Naive B cell (primary cell): ENCODE data around the gene GPRC5D. TPM values are rescaled to one million over a fixed set of nuclear protein-coding genes. Genes with fewer than 3 reads are reported as not detected.

ENCODE experiments used
- ATAC-seq, 2 donors: fragments of 150-1000 bp; cut with Tn5 transposase; 2 replicates each; pipeline ENCODE4 v1.10.0; 2021; ENCODE audit warnings: low read depth in 2 of 2, mild to moderate bottlenecking in 2 of 2, moderate library complexity in 2 of 2
- DNase-seq: peaks from one replicate; pipeline ENCODE4 v3.0.0; 2022
- H3K27ac Mint-ChIP-seq, 6 donors: one replicate each; pipeline ENCODE4 v1.8.0; 2020 to 2022; ENCODE audit warnings: mild to moderate bottlenecking in 6 of 6, mixed read lengths in 6 of 6, moderate library complexity in 5 of 6, inconsistent platforms in 2 of 6
- H3K27me3 Mint-ChIP-seq, 3 donors: one replicate each; pipeline ENCODE4 v1.8.0; 2021 to 2022; ENCODE audit warnings: mixed read lengths in 3 of 3, mild to moderate bottlenecking in 1 of 3
- H3K36me3 Mint-ChIP-seq, 2 donors: one replicate each; pipeline ENCODE4 v1.8.0; 2020 to 2022; ENCODE audit warnings: mixed read lengths in 2 of 2, inconsistent platforms in 1 of 2, mild to moderate bottlenecking in 1 of 2
- H3K4me1 Mint-ChIP-seq, 3 donors: one replicate each; pipeline ENCODE4 v1.8.0; 2020 to 2022; ENCODE audit warnings: mixed read lengths in 3 of 3, inconsistent platforms in 1 of 3, mild to moderate bottlenecking in 1 of 3, moderate library complexity in 1 of 3
- H3K4me3 Mint-ChIP-seq, 8 donors: one replicate each; pipeline ENCODE4 v1.8.0; 2020 to 2022; ENCODE audit warnings: mild to moderate bottlenecking in 8 of 8, mixed read lengths in 8 of 8, moderate library complexity in 8 of 8, inconsistent platforms in 2 of 8
- H3K9me3 Mint-ChIP-seq, 7 donors: one replicate each; pipeline ENCODE4 v1.8.0; 2020 to 2022; ENCODE audit warnings: mixed read lengths in 7 of 7, mild to moderate bottlenecking in 5 of 7, inconsistent platforms in 2 of 7, moderate library complexity in 1 of 7
- polyA plus RNA-seq, 6 donors: library from polyadenylated mRNA; unstranded; fragments of 300-500 nt; fragmentation: Illumina TruSeq; gene quantifications; one replicate each; pipeline ENCODE4 v1.2.3, GENCODE V29; 2021; ENCODE audit warnings: low read depth in 6 of 6

GPRC5D gene
- polyA plus RNA-seq, 6 donors from 2014 or later, result 0.32 TPM; not detected in 5

- H3K27ac Mint-ChIP-seq, result peak overlapping the region in 2 of 6 donors; percentile 49 to 58
- DNase-seq (no peak), ATAC-seq (peak; percentile 81 to 97)
- peak overlapping the region in 7 of 8 donors; percentile 3 to 87 (median 55) for H3K4me3 Mint-ChIP-seq
- H3K9me3 Mint-ChIP-seq, result peaks cover 0 to 3% (median 0%) of the 10 kb centered on the region in 7 donors
- H3K36me3 Mint-ChIP-seq, result no peaks in the 10 kb centered on the region
- peaks cover 18 to 31% (median 19%) of the 10 kb centered on the region in 3 donors for H3K4me1 Mint-ChIP-seq
- no peaks in the 10 kb centered on the region for H3K27me3 Mint-ChIP-seq
Measured at GRCh38 chr12:12992418-12993130, 40.6 kb upstream of the GPRC5D start.

DNA sequence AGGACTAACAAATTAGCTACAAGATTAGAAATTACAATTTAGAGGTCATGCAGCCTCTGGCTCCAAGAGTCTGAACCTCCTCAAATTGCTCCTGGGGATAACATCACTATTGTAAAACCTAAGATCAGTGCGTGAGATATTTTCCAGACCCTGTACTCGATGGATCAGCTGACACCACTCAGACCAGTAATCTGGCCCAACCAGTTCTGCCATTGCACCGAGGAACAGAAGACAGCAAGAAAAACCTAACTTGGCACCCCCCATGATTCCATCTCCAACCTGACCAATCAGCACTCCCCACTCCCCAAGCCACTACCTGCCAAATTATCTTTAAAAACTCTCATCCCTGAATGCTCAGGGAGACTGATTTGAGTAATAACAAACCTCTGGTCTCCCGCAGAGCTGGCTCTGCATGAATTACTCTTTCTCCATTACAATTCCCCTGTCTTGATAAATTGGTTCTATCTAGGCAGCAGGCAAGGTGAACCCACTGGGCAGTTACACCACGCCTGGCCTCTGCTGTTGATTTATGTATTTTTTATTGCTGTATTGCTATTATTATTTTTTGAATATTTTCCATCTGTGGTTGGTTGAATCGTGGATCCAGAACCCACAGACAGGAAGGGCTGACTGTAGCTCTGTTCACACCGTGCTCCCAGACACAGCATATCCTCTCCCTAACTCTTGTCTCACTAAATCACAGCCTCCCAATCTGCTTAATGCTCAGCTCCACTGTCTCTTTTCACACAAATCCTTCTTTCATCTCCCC is 38.9 kb upstream of the GPRC5D start:
- no peak for DNase-seq
- no peak overlapping the region for H3K27ac Mint-ChIP-seq
- H3K4me1 Mint-ChIP-seq, result peaks cover 14 to 23% (median 14%) of the 10 kb centered on the region in 3 donors
- H3K9me3 Mint-ChIP-seq, result peaks cover 0 to 3% (median 0%) of the 10 kb centered on the region in 7 donors
- ATAC-seq, result no peak
- H3K4me3 Mint-ChIP-seq, result peak overlapping the region in 1 of 8 donors; percentile 31
- H3K36me3 Mint-ChIP-seq, result no peaks in the 10 kb centered on the region
- no peaks in the 10 kb centered on the region for H3K27me3 Mint-ChIP-seq

GRCh38 chr12:12987421-12987820 is 35.5 kb upstream of the GPRC5D start:
- Mint-ChIP-seq H3K9me3 (no peaks in the 10 kb centered on the region), H3K4me1 (peaks cover 4 to 11% (median 4%) of the 10 kb centered on the region in 3 donors), H3K36me3 (no peaks in the 10 kb centered on the region), H3K4me3 (no peak overlapping the region), H3K27me3 (no peaks in the 10 kb centered on the region), H3K27ac (peak overlapping the region in 1 of 6 donors; percentile 57)
- DNase-seq (no peak), ATAC-seq (no peak)

DNA sequence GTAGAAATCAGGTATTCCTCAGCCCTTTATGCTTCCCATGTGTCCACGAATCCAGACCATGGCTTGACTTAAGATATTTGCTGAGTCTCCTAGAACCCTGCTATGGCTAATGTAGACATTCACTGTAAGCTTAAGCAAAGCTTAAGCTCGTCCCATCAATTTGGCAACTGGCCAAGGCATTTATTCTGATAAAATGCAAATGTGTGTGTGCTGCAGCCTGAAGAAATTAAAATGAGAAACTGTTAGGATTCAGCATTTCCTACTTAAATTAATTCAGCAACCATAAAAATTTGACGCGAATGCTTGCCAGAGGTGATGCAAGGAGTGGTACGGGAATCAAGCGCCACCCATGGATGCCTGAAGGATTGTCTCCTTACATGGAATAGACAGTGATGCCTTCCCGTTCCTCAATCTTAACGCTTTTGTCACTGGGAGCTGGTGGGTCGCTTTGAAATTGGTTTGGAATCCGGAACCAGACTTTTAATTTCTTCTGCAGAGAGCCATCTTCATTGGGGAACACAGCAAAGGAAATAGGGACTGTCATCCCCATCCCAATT is 34.9 kb upstream of the GPRC5D start:
- no peak for ATAC-seq
- H3K9me3 Mint-ChIP-seq, result no peaks in the 10 kb centered on the region
- no peak overlapping the region for H3K4me3 Mint-ChIP-seq
- no peak overlapping the region for H3K27ac Mint-ChIP-seq
- peaks cover 0 to 9% (median 4%) of the 10 kb centered on the region in 3 donors for H3K4me1 Mint-ChIP-seq
- H3K27me3 Mint-ChIP-seq, result no peaks in the 10 kb centered on the region
- H3K36me3 Mint-ChIP-seq, result no peaks in the 10 kb centered on the region
- DNase-seq, result no peak

GRCh38 chr12:12985817-12986408 is 33.9 kb upstream of the GPRC5D start:
- no peak overlapping the region for H3K27ac Mint-ChIP-seq
- H3K4me1 Mint-ChIP-seq, result no peaks in the 10 kb centered on the region
- H3K4me3 Mint-ChIP-seq, result no peak overlapping the region
- no peaks in the 10 kb centered on the region for H3K36me3 Mint-ChIP-seq
- H3K27me3 Mint-ChIP-seq, result no peaks in the 10 kb centered on the region
- ATAC-seq, result peak; percentile 38 to 41
- no peaks in the 10 kb centered on the region for H3K9me3 Mint-ChIP-seq
- DNase-seq, result no peak

DNA sequence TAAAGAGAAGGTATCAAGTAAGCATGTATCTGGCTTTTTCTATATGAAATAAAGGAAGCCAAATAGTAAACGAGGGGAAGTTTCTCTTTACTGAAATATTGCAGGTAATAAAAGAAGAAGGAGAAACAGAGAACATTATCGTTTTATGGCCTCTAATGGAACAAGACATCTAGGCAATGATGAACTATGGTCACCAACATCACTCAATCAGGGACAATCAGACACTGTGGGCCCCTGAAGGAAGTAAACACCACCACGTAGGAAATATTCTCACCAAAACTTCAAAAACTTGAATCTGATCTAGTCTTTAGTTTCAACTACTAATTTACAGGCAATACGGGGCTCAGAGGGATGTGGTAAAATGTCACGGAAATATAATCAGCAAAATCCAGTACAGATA is 32.2 kb upstream of the GPRC5D start:
- Mint-ChIP-seq H3K27me3 (no peaks in the 10 kb centered on the region), H3K9me3 (no peaks in the 10 kb centered on the region), H3K36me3 (no peaks in the 10 kb centered on the region), H3K4me1 (no peaks in the 10 kb centered on the region), H3K4me3 (no peak overlapping the region), H3K27ac (no peak overlapping the region)
- no peak for ATAC-seq
- no peak for DNase-seq

DNA sequence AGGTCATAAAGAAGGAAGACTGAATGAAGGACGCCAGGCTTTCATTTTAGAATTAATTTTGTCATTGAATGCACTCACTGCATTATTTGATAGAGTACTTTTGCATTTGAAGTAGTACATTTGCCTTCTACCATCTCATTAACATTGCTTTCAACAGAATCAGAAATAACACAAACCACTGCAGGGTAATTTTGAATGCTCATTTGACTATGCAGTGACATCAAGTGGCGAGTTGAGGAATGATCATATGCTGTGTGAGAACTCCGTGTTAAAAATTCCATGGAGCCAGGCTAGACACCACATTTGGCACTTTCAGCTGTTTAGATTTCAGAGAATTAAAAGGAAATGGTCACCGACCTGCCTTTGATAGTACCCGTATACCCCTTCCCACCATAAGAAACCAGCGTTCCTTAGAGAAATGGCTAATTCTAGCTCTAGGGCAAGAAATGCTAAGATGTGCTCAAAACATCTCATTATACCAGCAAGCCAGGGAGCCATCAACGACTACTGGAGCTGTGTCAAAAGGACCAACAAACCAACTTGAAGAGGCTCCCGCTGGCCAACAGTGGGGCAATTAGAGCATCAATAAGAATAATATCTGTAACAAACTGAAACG is 31.6 kb upstream of the GPRC5D start:
- ATAC-seq (no peak), DNase-seq (no peak)
- H3K9me3 Mint-ChIP-seq, result no peaks in the 10 kb centered on the region
- no peaks in the 10 kb centered on the region for H3K36me3 Mint-ChIP-seq
- no peaks in the 10 kb centered on the region for H3K27me3 Mint-ChIP-seq
- no peak overlapping the region for H3K4me3 Mint-ChIP-seq
- H3K4me1 Mint-ChIP-seq, result no peaks in the 10 kb centered on the region
- no peak overlapping the region for H3K27ac Mint-ChIP-seq

GRCh38 chr12:12982331-12982730 is 30.4 kb upstream of the GPRC5D start:
- H3K36me3 Mint-ChIP-seq, result peaks cover 0 to 4% of the 10 kb centered on the region in 2 donors
- H3K27me3 Mint-ChIP-seq, result no peaks in the 10 kb centered on the region

GRCh38 chr12:12979731-12980259 is 27.8 kb upstream of the GPRC5D start:
- Mint-ChIP-seq H3K4me1 (peaks cover 0 to 3% (median 0%) of the 10 kb centered on the region in 3 donors), H3K4me3 (no peak overlapping the region), H3K36me3 (peaks cover 0 to 10% of the 10 kb centered on the region in 2 donors), H3K9me3 (peaks cover 0 to 3% (median 0%) of the 10 kb centered on the region in 7 donors), H3K27me3 (no peaks in the 10 kb centered on the region), H3K27ac (no peak overlapping the region)
- DNase-seq, result no peak
- ATAC-seq, result no peak

More at GRCh38 chr12:12982331-12982730, 30.4 kb upstream of the GPRC5D start:
- Mint-ChIP-seq H3K27ac (no peak overlapping the region), H3K9me3 (no peaks in the 10 kb centered on the region), H3K4me3 (no peak overlapping the region), H3K4me1 (peaks cover 0 to 3% (median 0%) of the 10 kb centered on the region in 3 donors)
- ATAC-seq (no peak), DNase-seq (no peak)

DNA sequence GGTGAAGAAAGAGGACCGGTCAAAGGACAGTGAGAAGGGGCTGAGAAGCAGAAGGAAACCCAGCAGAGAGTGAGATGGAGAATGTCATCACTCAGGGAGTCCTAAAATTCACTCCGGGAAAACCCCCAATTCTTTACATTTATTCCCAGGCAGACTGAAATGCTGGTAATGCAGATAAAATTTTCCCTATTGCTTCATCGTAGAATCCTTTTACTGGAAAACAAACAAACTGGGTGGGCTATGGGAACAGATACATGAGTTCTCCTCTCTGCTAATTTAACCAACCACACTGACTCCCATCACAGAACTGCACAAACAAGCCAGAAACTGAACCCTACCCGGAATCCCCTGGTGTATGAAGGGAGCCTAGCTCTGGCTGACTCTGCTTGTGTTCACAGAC is 27.2 kb upstream of the GPRC5D start:
- ATAC-seq (no peak), DNase-seq (no peak)
- H3K27me3 Mint-ChIP-seq, result no peaks in the 10 kb centered on the region
- peaks cover 1 to 10% (median 4%) of the 10 kb centered on the region in 7 donors for H3K9me3 Mint-ChIP-seq
- H3K4me3 Mint-ChIP-seq, result no peak overlapping the region
- peaks cover 6 to 16% of the 10 kb centered on the region in 2 donors for H3K36me3 Mint-ChIP-seq
- H3K4me1 Mint-ChIP-seq, result peaks cover 0 to 3% (median 0%) of the 10 kb centered on the region in 3 donors
- H3K27ac Mint-ChIP-seq, result no peak overlapping the region

- DNase-seq (no peak), ATAC-seq (no peak)
- H3K9me3 Mint-ChIP-seq, result peaks cover 9 to 28% (median 16%) of the 10 kb centered on the region in 7 donors
- peaks cover 0 to 3% (median 0%) of the 10 kb centered on the region in 3 donors for H3K4me1 Mint-ChIP-seq
- H3K27ac Mint-ChIP-seq, result no peak overlapping the region
- no peaks in the 10 kb centered on the region for H3K27me3 Mint-ChIP-seq
- no peak overlapping the region for H3K4me3 Mint-ChIP-seq
- peaks cover 25 to 34% of the 10 kb centered on the region in 2 donors for H3K36me3 Mint-ChIP-seq
Measured at GRCh38 chr12:12977231-12977630, 25.3 kb upstream of the GPRC5D start.

DNA sequence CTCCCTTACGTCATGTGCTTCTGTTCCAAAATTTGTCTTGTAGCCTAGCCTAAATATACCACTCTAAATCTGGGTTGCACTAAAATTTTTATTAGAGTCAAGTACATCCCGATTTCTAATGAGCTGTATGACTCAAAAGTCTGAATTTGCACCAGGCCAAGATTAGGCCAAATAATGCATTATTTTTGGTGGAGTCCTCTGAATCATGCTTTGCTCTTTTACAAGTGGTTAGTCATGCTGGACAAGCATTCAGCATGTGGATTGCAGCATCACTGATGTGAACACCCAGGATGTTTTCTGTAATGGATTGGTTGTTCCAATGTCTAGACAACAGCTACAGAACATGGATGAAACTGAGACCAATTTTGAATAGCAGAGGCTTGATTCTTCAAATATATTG is 24.4 kb upstream of the GPRC5D start:
- Mint-ChIP-seq H3K9me3 (peaks cover 12 to 35% (median 19%) of the 10 kb centered on the region in 7 donors), H3K4me3 (no peak overlapping the region), H3K4me1 (peaks cover 0 to 3% (median 0%) of the 10 kb centered on the region in 3 donors), H3K27ac (no peak overlapping the region), H3K36me3 (peaks cover 34 to 43% of the 10 kb centered on the region in 2 donors), H3K27me3 (no peaks in the 10 kb centered on the region)
- DNase-seq (no peak), ATAC-seq (no peak)
